RPMI8226 (cell line): ENCODE results near the gene CPSF2.
"Not testable (repeated sequence)": the region's sequence is repeated elsewhere in the genome, so short reads cannot be mapped to it uniquely, and the experiment has no call there.

Experiments
- DNase-seq: peaks from one replicate; pipeline ENCODE4 v3.0.0-alpha.2; 2015

CPSF2 gene

GRCh38 chr14:92160619-92161018 is 38.9 kb downstream of the CPSF2 start:
- DNase-seq = no peak

GRCh38 chr14:92161521-92161920 is 39.8 kb downstream of the CPSF2 start:
- no peak for DNase-seq

GRCh38 chr14:92164958-92165357 is 43.2 kb downstream of the CPSF2 start:
- no peak for DNase-seq

GRCh38 chr14:92173668-92174067 is 51.9 kb downstream of the CPSF2 start:
- DNase-seq = no peak

- no peak for DNase-seq
These were observed 54.0 kb downstream of the CPSF2 start for GRCh38 chr14:92175811-92176210.

- DNase-seq = no peak
These were observed 54.7 kb downstream of the CPSF2 start for GRCh38 chr14:92176476-92176875.

- DNase-seq = not testable (repeated sequence)
These were observed 57.4 kb downstream of the CPSF2 start for GRCh38 chr14:92179178-92179577.

- no peak for DNase-seq
These were observed 63.8 kb downstream of the CPSF2 start for GRCh38 chr14:92185559-92185958.

- DNase-seq = not testable (repeated sequence)
These were observed 65.8 kb downstream of the CPSF2 start for GRCh38 chr14:92187616-92188015.

- DNase-seq = no peak
These were observed 69.0 kb downstream of the CPSF2 start for GRCh38 chr14:92190768-92191167.

- no peak for DNase-seq
These were observed 77.0 kb downstream of the CPSF2 start for GRCh38 chr14:92198804-92199203.

GRCh38 chr14:92199763-92200162 is 78.0 kb downstream of the CPSF2 start:
- no peak for DNase-seq

- DNase-seq = no peak
These were observed 81.3 kb downstream of the CPSF2 start for GRCh38 chr14:92203116-92203515.

GRCh38 chr14:92204792-92205191 is 83.0 kb downstream of the CPSF2 start:
- DNase-seq = no peak

- no peak for DNase-seq
These were observed 85.5 kb downstream of the CPSF2 start for GRCh38 chr14:92207012-92207927.

GRCh38 chr14:92207928-92208265 is 86.1 kb downstream of the CPSF2 start:
- no peak for DNase-seq

- no peak for DNase-seq
These were observed 87.4 kb downstream of the CPSF2 start for GRCh38 chr14:92209141-92209540.

GRCh38 chr14:92213125-92213524 is 91.4 kb downstream of the CPSF2 start:
- not testable (repeated sequence) for DNase-seq

- DNase-seq = no peak
These were observed 93.8 kb downstream of the CPSF2 start for GRCh38 chr14:92215579-92215978.

- no peak for DNase-seq
These were observed 96.2 kb downstream of the CPSF2 start for GRCh38 chr14:92217936-92218335.
